NCI-H2107 treated with DMSO at 0.1 percent for 48 hours (cell line): ENCODE data around the gene OR4D9.
A peak's percentile ranks its signal among the peaks of the same experiment; 100 is the strongest.

ENCODE experiments used
- DNase-seq: peaks from one replicate; lab custom pipeline; 2025; ENCODE audit not compliant: unreplicated experiment; lab: John Stamatoyannopoulos, UW

OR4D9 gene

GRCh38 chr11:59550368-59550841 is 39.1 kb downstream of the OR4D9 start:
- DNase-seq, result peak; percentile 82

GRCh38 chr11:59550842-59551658 is 39.7 kb downstream of the OR4D9 start:
- DNase-seq, result peak; percentile 64

DNA sequence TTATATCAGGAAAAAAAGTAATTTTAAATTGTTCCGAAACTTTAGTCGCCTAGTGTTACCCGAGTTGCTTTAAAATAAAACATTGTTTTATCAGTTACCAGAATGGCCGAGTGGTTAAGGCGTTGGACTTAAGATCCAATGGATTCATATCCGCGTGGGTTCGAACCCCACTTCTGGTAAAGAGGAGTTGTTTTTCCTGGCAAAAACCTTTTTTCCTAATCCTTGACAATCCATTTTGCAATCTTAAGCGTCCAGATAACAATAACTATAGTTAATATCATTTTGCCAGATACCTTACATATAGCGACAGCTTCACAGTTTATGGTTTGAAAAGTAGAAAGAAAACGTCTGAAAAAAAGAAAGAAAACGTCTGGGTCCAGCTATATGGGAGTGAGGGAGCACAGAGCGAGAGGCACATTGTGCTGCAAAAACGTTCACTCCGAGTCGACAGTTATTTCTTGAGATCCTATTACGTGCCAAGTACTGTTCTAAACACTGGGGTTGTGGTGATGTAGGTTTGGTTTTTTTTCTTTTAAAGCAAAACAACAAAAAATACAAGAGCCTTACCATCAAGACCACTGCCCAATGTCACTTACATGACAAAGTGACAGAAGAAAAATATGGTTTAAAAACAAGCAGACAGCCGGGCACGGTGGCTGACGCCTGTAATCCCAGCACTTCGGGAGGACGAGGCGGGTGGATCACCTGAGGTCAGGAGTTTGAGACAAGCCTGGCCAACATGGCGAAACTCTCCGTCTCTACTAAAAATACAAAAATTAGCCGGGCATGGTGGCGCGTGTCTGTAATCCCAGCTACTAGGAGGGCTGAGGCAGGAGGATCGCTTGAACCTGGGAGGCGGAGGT is 40.6 kb downstream of the OR4D9 start:
- no peak for DNase-seq

GRCh38 chr11:59552844-59553243 is 41.5 kb downstream of the OR4D9 start:
- DNase-seq, result no peak

DNA sequence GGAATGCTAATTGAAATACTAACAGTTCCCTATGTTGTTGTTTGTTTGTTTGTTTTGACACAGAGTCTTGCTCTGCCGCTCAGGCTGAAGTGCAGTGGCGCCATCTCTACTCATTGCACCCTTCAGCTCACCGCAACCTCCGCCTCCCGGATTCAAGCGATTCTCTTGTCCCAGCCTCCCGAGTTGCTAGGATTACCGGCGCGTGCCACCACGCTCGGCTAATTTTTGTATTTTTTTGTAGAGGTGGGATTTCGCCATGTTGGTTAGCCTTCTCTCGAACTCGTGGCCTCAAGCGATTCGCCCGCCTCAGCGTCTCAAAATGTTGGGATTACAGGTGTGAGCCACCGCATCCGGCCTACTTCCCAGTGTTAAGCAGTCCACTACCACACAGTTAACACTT is 42.0 kb downstream of the OR4D9 start:
- no peak for DNase-seq

DNA sequence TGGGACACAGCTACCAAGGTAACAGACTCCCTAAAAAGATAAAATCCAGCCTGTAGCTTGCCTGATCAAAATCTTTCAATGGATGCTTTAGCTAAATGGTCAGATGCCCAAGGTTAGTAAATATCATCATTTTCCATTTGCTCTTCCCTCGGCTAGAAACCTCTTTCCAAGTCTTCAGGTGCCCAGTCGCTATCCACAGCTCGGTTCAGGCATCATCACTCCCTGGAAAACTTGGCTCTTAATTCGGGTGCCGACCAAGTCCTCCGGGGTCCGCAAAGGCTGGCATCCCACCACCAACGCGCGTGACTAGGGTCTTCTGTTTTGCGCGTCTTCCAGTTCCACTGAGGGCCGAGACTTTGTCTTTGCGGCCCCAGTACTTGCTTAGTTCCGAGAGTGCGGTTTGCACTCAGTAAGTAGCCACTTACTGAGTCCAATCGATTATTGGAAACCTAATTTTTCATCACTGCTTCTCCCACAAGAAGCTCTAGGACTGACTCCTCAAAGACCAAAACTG is 44.3 kb downstream of the OR4D9 start:
- no peak for DNase-seq

DNA sequence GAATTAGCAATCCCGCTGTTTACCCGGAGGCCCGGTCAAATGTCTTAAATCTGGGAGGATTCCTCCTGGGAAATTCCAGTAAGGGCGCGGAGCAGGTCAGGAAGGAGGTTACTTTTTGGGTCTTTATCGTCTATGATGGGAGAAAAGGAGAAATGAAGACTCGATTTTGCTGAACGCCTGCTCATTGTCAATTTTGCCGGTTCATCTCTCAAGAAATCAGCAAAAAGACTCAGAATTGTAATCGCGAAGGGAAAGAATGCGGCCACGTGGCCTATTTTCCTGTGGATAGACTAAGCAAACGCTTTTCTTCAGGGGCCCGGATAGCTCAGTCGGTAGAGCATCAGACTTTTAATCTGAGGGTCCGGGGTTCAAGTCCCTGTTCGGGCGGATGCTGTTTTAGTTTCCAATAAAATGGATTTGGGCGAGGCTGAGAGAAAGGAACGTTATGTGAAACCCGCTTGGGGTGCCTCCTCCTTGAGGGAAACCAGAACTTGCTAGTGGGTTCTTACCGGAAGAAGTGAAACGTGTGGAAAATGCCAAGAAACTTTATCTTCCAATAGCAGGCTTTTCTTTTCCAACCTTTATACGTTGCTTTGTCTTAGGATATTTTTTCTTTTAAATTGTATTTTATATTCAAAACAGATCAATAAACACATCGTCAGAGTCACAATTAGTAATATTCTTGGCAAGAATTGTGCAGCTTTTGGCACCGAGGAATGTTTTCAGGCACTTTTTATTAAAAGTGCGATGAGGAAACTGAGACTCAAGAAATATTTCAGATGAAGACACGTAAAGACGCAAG is 45.0 kb downstream of the OR4D9 start:
- no peak for DNase-seq

DNA sequence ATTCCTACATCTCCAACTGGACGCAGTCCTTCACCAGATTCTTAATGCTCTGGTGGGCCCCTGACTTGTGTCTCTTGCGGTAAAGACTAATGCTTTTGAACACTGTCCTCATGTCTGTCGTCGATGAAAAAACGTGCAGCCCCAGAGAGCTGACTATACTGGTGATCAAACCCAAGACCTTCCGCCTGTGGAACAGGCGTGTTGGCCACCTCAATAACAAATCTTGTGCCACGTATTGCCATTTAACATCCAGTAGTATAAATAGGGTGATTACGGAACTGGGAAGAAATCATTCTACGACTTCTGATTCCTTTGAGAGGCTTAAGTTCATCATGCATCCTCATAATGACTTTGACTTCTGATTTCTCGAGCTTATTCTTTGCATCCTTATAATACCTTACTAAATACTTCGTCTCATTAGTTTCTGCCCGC is 45.6 kb downstream of the OR4D9 start:
- DNase-seq, result no peak

DNA sequence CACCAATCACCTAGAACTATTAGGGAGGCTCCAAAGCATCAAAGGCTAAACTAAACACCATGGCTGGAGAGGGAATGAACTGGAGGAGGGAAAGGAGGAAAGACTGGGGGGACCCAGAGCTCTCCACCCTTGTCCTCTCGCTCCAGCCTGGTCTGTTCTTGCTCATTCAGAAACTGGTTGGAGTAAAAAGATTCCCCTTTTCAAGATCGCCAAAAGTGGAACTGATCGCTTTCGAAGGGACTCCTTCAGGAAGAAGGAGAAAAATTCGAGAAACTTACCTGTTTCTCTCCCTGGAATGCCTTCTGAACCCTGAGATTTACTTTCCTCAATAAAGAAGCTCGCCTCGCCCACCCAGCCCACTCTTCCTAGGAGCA is 46.9 kb downstream of the OR4D9 start:
- DNase-seq, result no peak

DNA sequence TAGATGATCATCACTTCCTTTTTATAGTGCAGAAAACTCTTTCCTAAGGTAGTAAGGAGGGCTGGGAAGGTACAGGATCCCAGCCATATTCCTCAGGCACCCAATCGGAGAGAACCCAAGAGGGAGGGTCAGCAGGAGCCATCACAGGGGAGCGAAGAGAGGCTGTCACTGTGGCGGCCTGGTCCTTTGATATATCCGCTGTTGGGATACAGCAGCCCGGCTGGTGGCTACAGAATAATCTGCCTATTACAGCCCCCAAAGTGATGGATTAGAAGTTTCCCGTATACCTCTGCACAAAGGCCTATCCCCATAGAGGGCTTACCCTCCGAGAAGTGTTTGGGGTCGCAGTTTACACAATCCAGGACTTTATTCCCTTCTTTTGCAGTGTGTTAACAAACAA is 48.5 kb downstream of the OR4D9 start:
- DNase-seq, result no peak

- DNase-seq, result peak; percentile 17
These were observed 49.0 kb downstream of the OR4D9 start for GRCh38 chr11:59560290-59560701.

GRCh38 chr11:59560702-59561473 is 49.5 kb downstream of the OR4D9 start:
- DNase-seq, result peak; percentile 38

- DNase-seq, result no peak
These were observed 51.0 kb downstream of the OR4D9 start for GRCh38 chr11:59562292-59562691.
